Suppressor macrophage treated with lipopolysaccharide for 4 hours (primary cell): ENCODE results near the gene MED17.

Source experiments
- DNase-seq: peaks from one replicate; pipeline ENCODE4 v3.0.0-alpha.2; 2020

MED17 gene

DNA sequence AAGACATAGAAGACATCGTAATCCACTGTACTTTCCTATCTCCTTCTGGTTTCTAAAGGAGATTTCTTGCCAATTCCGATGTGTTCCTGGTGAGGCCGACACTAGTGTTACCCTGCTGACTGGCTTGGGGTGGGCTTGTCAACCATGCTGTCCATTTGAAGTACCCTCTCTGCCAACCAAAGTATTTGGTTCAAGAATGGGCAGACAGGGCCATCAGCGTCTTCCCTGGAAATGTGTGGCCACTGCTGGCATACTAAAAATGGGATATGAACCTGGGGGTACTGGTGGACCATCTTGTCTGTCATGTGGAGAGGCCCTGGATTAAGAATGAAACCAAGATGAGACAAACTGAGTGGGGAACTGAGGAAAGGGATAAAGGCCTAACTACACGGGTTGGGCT, 68.2 kb downstream of the MED17 start:
- no peak for DNase-seq

DNA sequence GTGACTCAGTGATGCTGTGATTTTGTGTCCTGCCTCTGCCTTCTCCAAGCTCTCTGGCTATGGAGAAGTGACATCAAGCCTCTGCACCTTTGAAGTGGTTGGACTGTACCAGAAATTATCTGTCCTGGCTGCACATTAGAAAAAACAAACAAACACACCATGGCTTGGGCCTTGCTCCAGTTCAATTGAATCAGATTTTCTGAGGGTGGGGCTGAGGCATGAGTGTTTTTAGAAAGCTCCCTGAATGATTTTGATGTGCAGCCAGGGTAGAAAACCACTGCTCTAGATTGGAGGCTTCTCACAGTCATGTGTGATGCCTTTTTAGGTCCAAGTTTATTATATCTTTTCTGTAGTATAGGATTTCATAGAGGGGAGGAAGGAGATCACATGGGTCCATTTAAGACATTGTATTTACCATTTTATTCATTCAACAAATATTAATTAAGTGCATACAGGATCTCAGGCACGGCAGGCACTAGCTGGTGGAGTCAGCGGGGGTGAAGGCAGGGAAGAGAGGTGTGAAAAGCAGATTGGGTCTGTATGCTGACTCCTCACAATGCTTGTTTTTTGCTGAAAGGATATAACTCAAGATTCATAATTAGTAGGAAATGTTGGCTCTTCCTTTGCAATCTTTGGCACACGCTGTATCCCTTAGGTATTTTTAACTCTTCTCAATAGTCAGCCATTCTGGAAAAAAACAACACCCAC, 73.5 kb downstream of the MED17 start:
- DNase-seq = no peak

DNA sequence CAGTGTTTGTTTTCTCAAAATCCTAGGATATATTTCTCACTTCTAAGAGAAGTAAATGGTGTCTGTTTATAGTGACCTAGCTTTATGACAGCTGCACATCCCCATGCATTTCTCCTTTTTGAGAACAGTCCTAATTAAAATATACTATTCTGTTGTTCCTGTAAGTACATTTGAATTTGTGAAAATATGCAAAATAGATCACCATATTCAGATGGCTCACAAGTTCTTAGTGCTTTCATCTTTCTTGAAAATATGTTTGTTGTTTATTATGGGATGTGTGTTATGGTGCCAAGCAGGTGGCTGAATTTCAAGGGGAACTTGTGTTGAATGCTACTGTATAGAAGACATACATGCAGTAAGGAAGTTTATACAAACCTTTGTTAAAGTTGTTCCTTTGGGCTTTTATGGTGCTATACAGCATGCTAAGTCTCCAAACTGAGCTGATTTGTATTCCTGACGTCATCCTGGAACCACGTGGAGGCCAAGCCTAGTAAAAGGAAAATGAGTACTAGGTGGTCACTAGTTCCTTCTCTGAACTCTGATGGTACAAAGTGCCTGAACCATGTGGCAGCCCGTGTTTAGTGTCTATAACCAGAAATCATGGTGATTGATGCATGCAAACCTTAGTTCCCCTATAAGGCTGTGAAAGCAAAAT, 74.2 kb downstream of the MED17 start:
- DNase-seq = no peak

DNA sequence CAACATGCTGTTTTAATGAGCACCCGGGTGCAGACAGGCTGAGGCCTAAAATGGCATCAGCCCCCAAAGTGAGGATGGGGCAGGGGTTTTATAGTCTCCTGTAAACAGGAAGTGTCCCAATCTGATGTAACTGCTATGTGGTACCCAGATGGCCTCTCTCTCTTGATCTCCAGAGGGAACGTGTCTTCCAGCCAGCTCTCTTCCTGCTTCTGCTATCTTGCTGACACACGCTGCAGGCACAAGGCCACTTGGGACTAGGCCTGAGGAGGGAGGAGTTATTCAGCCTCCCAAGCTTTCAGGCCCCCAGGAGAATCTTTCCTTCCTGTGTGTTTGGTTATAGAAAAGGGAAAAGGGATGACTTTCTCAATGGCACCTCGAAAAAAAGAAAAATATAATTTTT, 77.7 kb downstream of the MED17 start:
- no peak for DNase-seq
